HG03066 (cell line): ENCODE results near the gene CDR2.
"Not testable (repeated sequence)": the region's sequence is repeated elsewhere in the genome, so short reads cannot be mapped to it uniquely, and the experiment has no call there.

ENCODE experiments used
- ATAC-seq: cut with Tn5 transposase; IDR thresholded peaks from one replicate; pipeline ENCODE4 v1.9.1; 2021; ENCODE audit warnings: low read depth; ENCODE audit not compliant: unreplicated experiment

The CDR2 gene

GRCh38 chr16:22311520-22311919, 62.9 kb downstream of the CDR2 start:
- no peak for ATAC-seq

- no peak for ATAC-seq
Measured at GRCh38 chr16:22308824-22309520, 65.4 kb downstream of the CDR2 start.

- no peak for ATAC-seq
Measured at GRCh38 chr16:22307838-22308237, 66.6 kb downstream of the CDR2 start.

- no peak for ATAC-seq
Measured at GRCh38 chr16:22306788-22307187, 67.6 kb downstream of the CDR2 start.

GRCh38 chr16:22304411-22304810, 70.0 kb downstream of the CDR2 start:
- ATAC-seq: no peak

- ATAC-seq: no peak
Measured at GRCh38 chr16:22302776-22303363, 71.5 kb downstream of the CDR2 start.

- not testable (repeated sequence) for ATAC-seq
Measured at GRCh38 chr16:22301423-22301822, 73.0 kb downstream of the CDR2 start.

- no peak for ATAC-seq
Measured at GRCh38 chr16:22300427-22301071, 73.9 kb downstream of the CDR2 start.

GRCh38 chr16:22299036-22299435, 75.4 kb downstream of the CDR2 start:
- no peak for ATAC-seq

GRCh38 chr16:22297871-22298733, 76.3 kb downstream of the CDR2 start:
- peak; percentile 5 for ATAC-seq

- ATAC-seq: peak; percentile 80
Measured at GRCh38 chr16:22297114-22297870, 77.1 kb downstream of the CDR2 start, which contains the start of gene POLR3E. Gene POLR3E, plus strand, starts transcription at chr16:22297409. Its CDS starts 5,560 bp downstream, at chr16:22302969.

GRCh38 chr16:22296225-22297113, 78.0 kb downstream of the CDR2 start:
- ATAC-seq: no peak
